Endothelial cell of umbilical vein (primary cell): ENCODE results near the gene PCP2. TPM values are rescaled to one million over a fixed set of nuclear protein-coding genes. Genes with fewer than 3 reads are reported as not detected.

Experiments used
- BruUV-seq: library from RNA; stranded (reverse); fragments of 400-500 nt; replicated peaks from 2 replicates; lab custom pipeline; 2021; lab: Mats Ljungman, UMichigan
- CTCF ChIA-PET: fragments of 300-600, 350-600 bp; sonication (Branson Sonifier 250); formaldehyde crosslinking; loops from one replicate; lab custom pipeline; 2021; ENCODE audit warnings: antibody characterized with exemption, inconsistent platforms; lab: Charles Lee
- POLR2A ChIA-PET: fragments of 300-600, 350-600 bp; sonication (Branson Sonifier 250); formaldehyde crosslinking; loops from one replicate; lab custom pipeline; 2021; ENCODE audit warnings: antibody characterized with exemption, inconsistent platforms; lab: Charles Lee
- DNase-seq: peaks from one replicate; pipeline ENCODE4 v3.0.0-alpha.2; 2011; ENCODE audit warnings: low read depth, low spot score
- FAIRE-seq: peaks from 2 replicates; lab custom pipeline; 2011; peaks lifted over from hg19 to GRCh38; lab: Jason Lieb, UNC
- H2AFZ ChIP-seq: 2 replicates; pipeline ENCODE4 v1.6.0; 2012; ENCODE audit warnings: low read depth, low read length, control low read depth, inconsistent platforms
- H3K27ac ChIP-seq: 2 replicates; pipeline ENCODE4 v1.5.1; 2011; ENCODE audit warnings: low read depth, mild to moderate bottlenecking, control low read depth, low read length, moderate library complexity; ENCODE audit not compliant: insufficient read depth
- H3K27me3 ChIP-seq, 2 experiments: 2 replicates each; pipeline versions ENCODE4 v1.6.0 to v1.6.1; 2011; ENCODE audit warnings: low read length in 2 of 2, mixed read lengths in 1 of 2; ENCODE audit not compliant: control insufficient read depth in 2 of 2, insufficient read depth in 2 of 2
- H3K36me3 ChIP-seq, 2 experiments: 2 replicates in 1 of 2; 3 replicates in 1 of 2; pipeline ENCODE4 v1.5.1; 2011; ENCODE audit warnings: low read length in 2 of 2, mild to moderate bottlenecking in 1 of 2, moderate library complexity in 1 of 2; ENCODE audit not compliant: control insufficient read depth in 2 of 2, insufficient read depth in 2 of 2; ENCODE audit errors: extremely low read depth in 1 of 2
- H3K4me1 ChIP-seq: 3 replicates; pipeline ENCODE4 v1.5.1; 2011; ENCODE audit warnings: mild to moderate bottlenecking, low read length; ENCODE audit not compliant: control insufficient read depth, insufficient read depth; ENCODE audit errors: extremely low read depth
- H3K4me2 ChIP-seq: 2 replicates; pipeline ENCODE4 v1.6.1; 2011; ENCODE audit warnings: low read length, control low read depth, mixed read lengths; ENCODE audit not compliant: insufficient read depth
- H3K4me3 ChIP-seq, 3 experiments: fragments of 200-600 bp in 1 of 3; sonication (generic), shearing (Covaris generic) in 1 of 3; replicated peaks in 1 of 3; 2 replicates each; pipeline ENCODE4 v1.5.1; 2011 to 2016; ENCODE audit warnings: control low read depth in 3 of 3, low read length in 3 of 3, mild to moderate bottlenecking in 2 of 3, inconsistent platforms in 1 of 3, low read depth in 1 of 3, moderate library complexity in 1 of 3; ENCODE audit not compliant: insufficient read depth in 1 of 3
- H3K79me2 ChIP-seq: 2 replicates; pipeline ENCODE4 v1.6.0; 2012; ENCODE audit warnings: low read length, inconsistent platforms; ENCODE audit not compliant: control insufficient read depth, insufficient read depth
- H3K9ac ChIP-seq: replicated peaks from 2 replicates; pipeline ENCODE3; 2011; ENCODE audit warnings: low read length, control low read depth; ENCODE audit not compliant: insufficient read depth; ENCODE audit errors: extremely low read depth
- H3K9me1 ChIP-seq: replicated peaks from 3 replicates; pipeline ENCODE4 v1.6.0; 2011; ENCODE audit warnings: mild to moderate bottlenecking, low read length; ENCODE audit not compliant: control insufficient read depth, insufficient read depth; ENCODE audit errors: extremely low read depth
- H3K9me3 ChIP-seq: replicated peaks from 2 replicates; pipeline ENCODE4 v1.5.1; 2012; ENCODE audit warnings: low read length, inconsistent platforms; ENCODE audit not compliant: control insufficient read depth, insufficient read depth
- H4K20me1 ChIP-seq: replicated peaks from 2 replicates; pipeline ENCODE3; 2011; ENCODE audit warnings: mild to moderate bottlenecking, low read length; ENCODE audit not compliant: control insufficient read depth, insufficient read depth; ENCODE audit errors: extremely low read depth
- EZH2 ChIP-seq: IDR thresholded peaks from 2 replicates; pipeline ENCODE4 v1.6.1; 2012; ENCODE audit warnings: borderline replicate concordance, low read depth, mild to moderate bottlenecking, moderate library complexity, low read length, inconsistent platforms; ENCODE audit not compliant: severe bottlenecking
- GATA2 ChIP-seq: IDR thresholded peaks from 2 replicates; pipeline ENCODE4 v1.7.0; 2011; ENCODE audit warnings: low read depth, mild to moderate bottlenecking, moderate library complexity, mixed read lengths, low read length; ENCODE audit not compliant: insufficient read length, insufficient read depth
- POLR2A ChIP-seq: IDR thresholded peaks from 2 replicates; pipeline ENCODE4 v1.6.1; 2012; ENCODE audit warnings: low read depth, mild to moderate bottlenecking, control low read depth, low read length
- POLR2AphosphoS5 ChIP-seq: IDR thresholded peaks from 2 replicates; pipeline ENCODE4 v1.6.1; 2012; ENCODE audit warnings: low read depth, mild to moderate bottlenecking, control low read depth, low read length, moderate library complexity; ENCODE audit not compliant: insufficient read depth
- dilution Hi-C: fragments of 300-500 bp; cut with MboI; formaldehyde crosslinking; loops from one replicate; pipeline ENCODE4 v1.15.0; 2019; ENCODE audit warnings: low sequenced_read_pairs; ENCODE audit not compliant: extremely low pct_ligation_motif_present
- intact Hi-C: fragments of 100-400 bp; cut with micrococcal nuclease; formaldehyde crosslinking; loops from one replicate; pipeline ENCODE4 v1.10.0; 2022
- polyA plus RNA-seq, 4 experiments: library from polyadenylated mRNA; depleted of rRNA in 3 of 4; stranded (reverse) in 3 of 4; unstranded in 1 of 4; fragments of >200 nt; gene quantifications; 2 replicates each; pipeline versions ENCODE4 v1.2.1 to v1.2.3, GENCODE V29; 2011 to 2012; ENCODE audit warnings: missing spikeins in 1 of 4
- total RNA-seq: library from RNA; stranded (reverse); gene quantifications from 2 replicates; pipeline ENCODE4 v1.2.3, GENCODE V29; 2021
- TF ChIP-seq, protein P1 (sequence below): IDR thresholded peaks from 2 replicates; pipeline ENCODE4 v1.6.1; 2011; ENCODE audit not compliant: insufficient read depth, insufficient read length

Gene PCP2
- total and polyA plus RNA-seq, 2 donors (not counting 3 experiments of a cell fraction or from before 2014, with no cell fraction given) = not detected

GRCh38 chr19:7679771-7680605 is 46.5 kb upstream of the PCP2 start:
- Histone ChIP-seq H3K27me3 (peaks cover 2 to 3% of the 10 kb centered on the region in 2 experiments), H2AFZ (peak overlapping the region; percentile 60), H3K4me3 (peak overlapping the region in 1 of 3 experiments; percentile 100), H3K79me2 (peaks cover 21% of the 10 kb centered on the region), H3K36me3 (peaks cover 0 to 3% of the 10 kb centered on the region in 2 experiments), H3K9ac (no peak overlapping the region), H3K9me3 (no peaks in the 10 kb centered on the region), H3K4me2 (peak overlapping the region; percentile 7), H4K20me1 (no peaks in the 10 kb centered on the region), H3K27ac (no peak overlapping the region), H3K9me1 (no peaks in the 10 kb centered on the region), H3K4me1 (peaks cover 7% of the 10 kb centered on the region)
- CTCF ChIA-PET = interaction anchor here (0.8 to 2.5 kb wide), 22 partner anchors 10 to 578 kb away, joined by 3 to 137 read pairs (median 8); partner anchors contain the start of genes MAP2K7 and RETN
- intact Hi-C loops (loop anchor here (1.0 to 5.0 kb wide), 7 partner anchors 28 to 326 kb away; partner anchors contain the start of genes PET100, SNAPC2 and XAB2), dilution Hi-C loops (no loop called here)
- no TSS peak for BruUV-seq
- no peak for TF ChIP-seq EZH2
- no peak for TF ChIP-seq POLR2AphosphoS5
- TF ChIP-seq GATA2 = no peak
- no peak for TF ChIP-seq POLR2A
- TF ChIP-seq, protein P1, sequence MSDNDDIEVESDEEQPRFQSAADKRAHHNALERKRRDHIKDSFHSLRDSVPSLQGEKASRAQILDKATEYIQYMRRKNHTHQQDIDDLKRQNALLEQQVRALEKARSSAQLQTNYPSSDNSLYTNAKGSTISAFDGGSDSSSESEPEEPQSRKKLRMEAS = no peak
- FAIRE-seq = peak; percentile 31
- DNase-seq = no peak
- POLR2A ChIA-PET = no interaction called here
